Ascending aorta (tissue), 2 donors: ENCODE data around the gene CDK11B. TPM values are rescaled to one million over a fixed set of nuclear protein-coding genes. Genes with fewer than 3 reads are reported as not detected.

Experiments used
- DNase-seq, 2 donors: peaks; one replicate each; pipeline ENCODE4 v3.0.0-alpha.2; 2019; ENCODE audit warnings: low spot score in 2 of 2
- H3K27ac ChIP-seq, 2 donors: fragments of 200-600 bp; sonication (generic); one replicate each; pipeline ENCODE4 v1.5.1; 2016 to 2017; ENCODE audit warnings: mild to moderate bottlenecking in 1 of 2
- H3K27me3 ChIP-seq: fragments of 200-600 bp; sonication (generic); one replicate; pipeline ENCODE4 v1.5.1; 2017
- H3K36me3 ChIP-seq, 2 donors: fragments of 200-600 bp; sonication (generic); one replicate each; pipeline ENCODE4 v1.5.1; 2016
- H3K4me1 ChIP-seq, 2 donors: fragments of 200-600 bp; sonication (generic); one replicate each; pipeline ENCODE4 v1.5.1; 2016 to 2017; ENCODE audit warnings: mild to moderate bottlenecking in 1 of 2
- H3K4me3 ChIP-seq, 2 donors: fragments of 200-600 bp; sonication (generic); one replicate each; pipeline ENCODE4 v1.5.1; 2016 to 2017; ENCODE audit warnings: mild to moderate bottlenecking in 1 of 2
- H3K9me3 ChIP-seq, 2 donors: fragments of 200-600 bp; sonication (generic); one replicate each; pipeline ENCODE4 v1.5.1; 2016
- CTCF ChIP-seq, 3 experiments: fragments of 200-600 bp in 2 of 3; fragments of 450-650 bp in 1 of 3; sonication (generic) in 2 of 3; IDR thresholded peaks; one replicate each; pipeline ENCODE4 v1.5.1; 2016 to 2019; ENCODE audit warnings: antibody characterized with exemption in 3 of 3, mild to moderate bottlenecking in 1 of 3, moderate library complexity in 1 of 3
- intact Hi-C: fragments of 100-400 bp; cut with DNase I; formaldehyde crosslinking; loops from one replicate; pipeline ENCODE4 v1.15.1; 2023
- total RNA-seq: library from RNA; depleted of rRNA; stranded (reverse); fragments of >200 nt; gene quantifications from one replicate; pipeline ENCODE4 v1.1.0, GENCODE V29; 2016

Gene CDK11B
- total RNA-seq, 1 donor from 2014 or later: 24.8 TPM

DNA sequence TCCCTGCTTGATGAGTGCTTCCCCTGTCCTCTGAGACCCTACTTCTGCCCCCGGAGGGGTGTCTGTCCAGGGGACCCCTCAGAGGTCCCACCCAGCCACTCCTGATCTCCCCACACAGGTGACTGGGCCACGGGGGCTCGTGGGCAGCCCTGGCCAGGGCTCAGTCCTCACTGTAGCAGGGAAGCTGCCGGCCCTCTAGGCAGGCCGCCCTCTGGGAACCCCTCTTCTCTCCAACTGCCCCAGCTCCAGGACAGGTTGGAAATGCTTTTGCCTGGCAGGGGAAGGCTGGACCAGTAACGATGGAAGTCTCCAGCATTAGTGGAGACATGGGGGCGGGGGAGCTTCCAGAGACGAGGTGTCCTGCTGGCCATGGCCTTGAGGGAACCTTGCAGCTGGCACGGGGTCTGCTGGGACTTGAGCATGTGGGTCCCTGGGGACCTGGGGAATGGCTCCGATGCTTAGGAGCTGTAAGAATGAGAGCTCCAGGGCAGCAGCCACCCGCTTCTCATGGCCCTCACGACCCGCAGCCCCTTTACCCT, 55.8 kb downstream of the CDK11B start:
- no peak overlapping the region for H3K4me3 ChIP-seq
- H3K36me3 ChIP-seq: no peaks in the 10 kb centered on the region
- intact Hi-C loops: no loop called here
- DNase-seq: no peak
- H3K9me3 ChIP-seq: no peaks in the 10 kb centered on the region
- no peak for TF ChIP-seq CTCF (IDR thresholded peaks at IDR 0.05)
- H3K27ac ChIP-seq: no peak overlapping the region
- H3K4me1 ChIP-seq: peaks cover 4 to 5% of the 10 kb centered on the region in 2 donors
- peaks cover 6% of the 10 kb centered on the region for H3K27me3 ChIP-seq

DNA sequence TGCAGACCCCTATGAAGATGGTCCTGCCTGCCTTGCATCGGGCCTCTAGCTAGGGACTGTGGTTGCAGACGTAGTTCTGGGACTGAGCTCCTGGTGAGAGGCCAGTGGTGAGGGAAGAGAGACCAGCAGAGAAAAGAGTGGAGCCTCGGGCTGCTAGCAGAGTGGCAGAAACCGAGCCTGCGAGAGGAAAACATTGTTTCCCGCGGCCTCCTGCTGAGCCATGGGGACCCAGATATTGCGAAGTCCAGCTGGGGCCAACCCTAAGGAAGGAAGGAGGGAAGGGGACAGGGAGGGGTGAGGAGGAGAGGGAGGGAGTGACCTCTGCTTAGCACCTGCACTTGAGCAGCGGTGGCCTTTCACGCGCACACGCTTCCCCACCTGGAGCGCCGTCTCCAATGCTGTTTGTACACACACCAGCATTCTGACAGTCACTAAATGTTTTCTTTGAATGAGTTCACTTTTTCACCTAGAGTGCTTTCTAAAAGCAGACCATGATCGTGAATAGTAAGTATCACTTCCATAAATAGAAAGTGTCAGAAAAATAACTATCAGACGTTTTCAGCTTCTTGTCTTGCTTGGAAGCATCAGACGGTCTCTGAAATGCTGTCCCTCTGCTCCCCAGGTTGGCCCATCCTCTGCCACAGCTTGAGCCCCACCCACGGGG, 56.4 kb downstream of the CDK11B start:
- intact Hi-C loops: no loop called here
- Histone ChIP-seq H3K4me3 (no peak overlapping the region), H3K36me3 (no peaks in the 10 kb centered on the region), H3K9me3 (no peaks in the 10 kb centered on the region), H3K27ac (no peak overlapping the region), H3K4me1 (peaks cover 4 to 5% of the 10 kb centered on the region in 2 donors), H3K27me3 (peaks cover 6% of the 10 kb centered on the region)
- no peak for TF ChIP-seq CTCF (IDR thresholded peaks at IDR 0.05)
- DNase-seq: no peak

DNA sequence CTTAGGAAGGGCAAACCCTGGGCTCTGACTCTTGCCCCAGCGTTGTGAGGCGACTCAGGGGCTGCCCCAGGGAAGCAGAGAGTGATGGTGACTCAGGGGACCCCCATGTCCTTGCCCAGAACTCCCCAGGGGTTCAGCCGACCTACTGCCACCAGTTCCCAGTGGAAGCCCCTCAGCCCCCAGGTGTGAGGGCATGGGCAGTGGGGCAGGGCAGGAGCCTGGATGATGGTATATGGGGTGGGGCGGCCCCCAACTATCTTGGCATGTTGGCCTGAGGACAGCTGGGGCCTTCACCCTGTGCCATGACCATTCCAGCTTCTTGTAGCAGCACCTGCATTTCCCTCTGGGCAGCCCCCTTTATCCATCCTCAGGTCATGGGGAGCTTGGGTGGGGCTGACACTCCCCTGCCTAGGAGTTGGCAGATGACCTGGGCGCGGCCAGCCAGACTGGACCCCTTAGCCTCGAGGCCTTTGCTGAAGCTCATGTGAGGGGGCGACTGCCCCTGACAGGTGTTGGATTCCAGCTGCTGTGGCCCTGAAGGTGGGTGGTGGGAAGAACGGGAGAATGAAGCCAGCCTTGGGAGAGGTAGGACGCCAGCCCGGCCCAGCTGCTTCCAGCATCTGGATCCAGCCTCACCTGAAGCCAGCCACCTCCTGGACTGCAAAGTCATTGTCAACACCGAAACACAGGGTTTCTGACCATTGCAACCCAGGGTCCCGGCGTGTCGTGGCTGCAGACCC, 57.1 kb downstream of the CDK11B start:
- Histone ChIP-seq H3K36me3 (no peaks in the 10 kb centered on the region), H3K27me3 (peaks cover 6% of the 10 kb centered on the region), H3K9me3 (no peaks in the 10 kb centered on the region), H3K27ac (no peak overlapping the region), H3K4me3 (no peak overlapping the region), H3K4me1 (peaks cover 4 to 5% of the 10 kb centered on the region in 2 donors)
- no peak for DNase-seq
- intact Hi-C loops: no loop called here
- no peak for TF ChIP-seq CTCF (IDR thresholded peaks at IDR 0.05)

DNA sequence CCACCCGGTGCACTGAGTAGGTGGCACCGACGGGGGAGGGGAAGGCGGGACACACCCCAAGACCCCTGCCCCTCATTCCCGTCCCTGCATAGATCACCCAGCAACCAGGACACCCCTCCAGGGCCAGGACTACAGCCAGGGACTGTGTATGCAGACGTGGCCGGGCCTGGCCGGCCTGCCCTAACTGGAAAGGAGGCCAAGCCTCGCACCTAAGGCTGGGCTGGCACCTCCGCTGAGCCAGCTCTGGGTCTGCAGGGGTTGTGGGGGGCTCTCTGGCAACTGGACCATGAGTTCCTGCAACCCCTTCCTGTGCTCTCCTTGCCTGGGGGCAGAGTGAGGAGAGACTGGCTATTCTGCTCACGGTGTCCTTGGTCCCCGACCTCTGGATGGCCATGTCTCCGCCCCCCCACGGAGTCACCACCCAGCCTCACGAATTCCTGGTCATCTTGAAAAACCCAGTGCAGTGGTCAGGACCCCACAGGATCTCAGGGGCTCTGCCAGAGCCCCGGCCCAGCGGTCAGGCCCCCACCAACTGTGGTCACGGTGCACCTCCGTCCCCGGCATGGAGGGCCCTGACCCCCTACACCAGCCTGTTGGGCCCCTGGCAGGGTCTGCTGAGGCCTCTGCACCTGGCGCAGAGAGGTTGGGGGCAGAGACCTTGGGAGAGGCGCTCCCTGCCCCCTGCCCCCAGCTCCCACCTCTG, 57.8 kb downstream of the CDK11B start:
- Histone ChIP-seq H3K27me3 (peaks cover 6% of the 10 kb centered on the region), H3K4me3 (peak overlapping the region in 1 of 2 donors; percentile 60), H3K4me1 (peaks cover 4 to 5% of the 10 kb centered on the region in 2 donors), H3K27ac (no peak overlapping the region), H3K36me3 (no peaks in the 10 kb centered on the region), H3K9me3 (no peaks in the 10 kb centered on the region)
- TF ChIP-seq CTCF (IDR thresholded peaks at IDR 0.05): no peak
- intact Hi-C loops: no loop called here
- no peak for DNase-seq

DNA sequence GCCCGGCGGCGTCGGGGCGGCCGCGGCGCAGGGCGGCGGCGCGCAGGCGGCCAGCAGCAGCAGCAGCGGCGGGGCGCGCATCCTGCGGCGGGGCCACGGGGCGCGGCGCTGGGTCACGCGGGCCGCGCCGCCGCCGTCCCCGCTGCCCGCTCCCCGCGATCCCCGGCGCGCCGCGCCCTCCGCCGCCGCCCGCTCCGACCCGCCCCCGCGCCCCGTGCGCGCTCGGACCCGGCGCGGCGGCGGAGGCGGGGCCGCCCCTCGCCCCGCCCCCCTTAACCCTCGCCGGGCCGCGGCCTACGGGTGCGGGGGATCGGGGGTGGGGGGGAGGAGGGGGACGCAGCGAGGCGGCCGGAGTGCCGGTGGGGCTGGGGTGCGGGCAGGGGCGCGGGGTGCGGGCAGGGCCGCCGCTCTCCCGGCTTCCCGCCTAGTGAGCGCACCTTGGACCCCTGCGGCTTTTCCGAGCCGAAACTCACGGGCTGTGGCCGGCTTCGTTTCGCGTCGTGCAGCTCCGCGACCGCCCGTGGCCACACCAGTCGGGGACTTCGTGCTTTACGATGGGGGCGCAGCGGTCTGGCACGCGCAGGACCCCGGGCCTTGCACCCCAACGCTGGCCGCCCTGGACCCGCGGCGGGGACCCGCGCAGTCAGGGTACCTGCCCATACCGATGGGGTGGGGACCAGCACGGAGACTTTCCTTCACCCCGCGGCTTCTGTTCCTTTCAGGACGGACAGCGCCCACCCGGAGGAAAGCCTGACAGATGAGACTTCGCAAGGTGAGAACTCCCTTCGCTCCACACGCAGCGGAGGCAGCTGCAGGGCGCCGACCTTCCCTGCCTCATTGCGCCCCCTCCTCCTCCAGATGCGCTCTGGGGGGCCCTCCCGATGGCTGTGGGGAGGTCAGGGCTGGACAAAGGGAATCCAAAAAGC, 58.6 kb downstream of the CDK11B start, which contains the start of gene FNDC10:
Gene FNDC10, minus strand, starts transcription at position 201 of the 926 bp plus-strand sequence. Its CDS starts 120 bp downstream, at position 81.
- Histone ChIP-seq H3K4me3 (peak within 1 kb of the TSS; percentile 44 to 60), H3K27me3 (peaks cover 6% of the 10 kb centered on the region)

More for the DNA sequence above, 58.6 kb downstream of the CDK11B start, which contains the start of gene FNDC10:
- no peaks in the 10 kb centered on the region for H3K36me3 ChIP-seq
- peaks cover 4 to 5% of the 10 kb centered on the region in 2 donors for H3K4me1 ChIP-seq
- no peak for TF ChIP-seq CTCF (IDR thresholded peaks at IDR 0.05)
- DNase-seq: no peak
- H3K9me3 ChIP-seq: no peaks in the 10 kb centered on the region
- H3K27ac ChIP-seq: no peak within 1 kb of the TSS
- intact Hi-C loops: no loop called here
